Measurements from ENCODE around the gene DYTN.

DNA sequence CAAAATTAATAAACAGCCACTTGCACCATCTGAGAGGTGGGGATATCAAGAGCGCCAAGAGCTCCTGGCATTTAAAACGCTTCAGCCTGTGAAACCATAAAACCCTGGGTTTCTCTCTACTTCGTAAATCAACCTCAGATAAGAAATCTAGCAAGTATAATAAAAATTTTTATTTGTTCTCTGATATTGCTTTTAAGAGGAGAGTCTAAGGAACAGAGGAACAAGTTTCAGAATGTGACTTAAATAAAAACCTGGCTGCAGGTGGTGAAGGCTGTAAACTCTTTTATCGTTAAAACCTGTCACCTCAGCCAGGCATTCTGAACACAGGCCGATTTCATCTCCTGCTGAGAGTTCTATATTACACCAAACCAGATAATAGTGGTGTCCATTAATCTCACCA, 9.9 kb downstream of the DYTN start:
- TF ChIP-seq, protein P1, sequence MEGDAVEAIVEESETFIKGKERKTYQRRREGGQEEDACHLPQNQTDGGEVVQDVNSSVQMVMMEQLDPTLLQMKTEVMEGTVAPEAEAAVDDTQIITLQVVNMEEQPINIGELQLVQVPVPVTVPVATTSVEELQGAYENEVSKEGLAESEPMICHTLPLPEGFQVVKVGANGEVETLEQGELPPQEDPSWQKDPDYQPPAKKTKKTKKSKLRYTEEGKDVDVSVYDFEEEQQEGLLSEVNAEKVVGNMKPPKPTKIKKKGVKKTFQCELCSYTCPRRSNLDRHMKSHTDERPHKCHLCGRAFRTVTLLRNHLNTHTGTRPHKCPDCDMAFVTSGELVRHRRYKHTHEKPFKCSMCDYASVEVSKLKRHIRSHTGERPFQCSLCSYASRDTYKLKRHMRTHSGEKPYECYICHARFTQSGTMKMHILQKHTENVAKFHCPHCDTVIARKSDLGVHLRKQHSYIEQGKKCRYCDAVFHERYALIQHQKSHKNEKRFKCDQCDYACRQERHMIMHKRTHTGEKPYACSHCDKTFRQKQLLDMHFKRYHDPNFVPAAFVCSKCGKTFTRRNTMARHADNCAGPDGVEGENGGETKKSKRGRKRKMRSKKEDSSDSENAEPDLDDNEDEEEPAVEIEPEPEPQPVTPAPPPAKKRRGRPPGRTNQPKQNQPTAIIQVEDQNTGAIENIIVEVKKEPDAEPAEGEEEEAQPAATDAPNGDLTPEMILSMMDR (IDR thresholded peaks at IDR 0.05; ENCODE audit: poor library complexity): no peak
- TF ChIP-seq EZH2 (IDR thresholded peaks at IDR 0.05; ENCODE audit: borderline replicate concordance) (no peak), EZH2phosphoT487 (IDR thresholded peaks at IDR 0.05; ENCODE audit: low read depth, severe bottlenecking, unreplicated experiment) (no peak)
